Cardiac fibroblast (primary cell): ENCODE results near the gene SLC39A8.

Source experiments
- DNase-seq, 2 donors: peaks; one replicate each; pipeline versions ENCODE4 v3.0.0 to v3.0.0-alpha.2; 2010; ENCODE audit warnings: low read depth in 2 of 2
- H3K4me3 ChIP-seq, 2 donors: replicated peaks in 1 of 2; 1 replicate in 1 of 2; 2 replicates in 1 of 2; pipeline ENCODE4 v1.5.1; 2011; ENCODE audit warnings: low read depth in 2 of 2, low read length in 2 of 2, mild to moderate bottlenecking in 2 of 2, moderate library complexity in 1 of 2
- TF ChIP-seq, protein P1 (sequence below): IDR thresholded peaks from one replicate; pipeline ENCODE4 v1.5.1; 2011; ENCODE audit warnings: low read depth, mild to moderate bottlenecking, low read length, inconsistent platforms

Gene SLC39A8

DNA sequence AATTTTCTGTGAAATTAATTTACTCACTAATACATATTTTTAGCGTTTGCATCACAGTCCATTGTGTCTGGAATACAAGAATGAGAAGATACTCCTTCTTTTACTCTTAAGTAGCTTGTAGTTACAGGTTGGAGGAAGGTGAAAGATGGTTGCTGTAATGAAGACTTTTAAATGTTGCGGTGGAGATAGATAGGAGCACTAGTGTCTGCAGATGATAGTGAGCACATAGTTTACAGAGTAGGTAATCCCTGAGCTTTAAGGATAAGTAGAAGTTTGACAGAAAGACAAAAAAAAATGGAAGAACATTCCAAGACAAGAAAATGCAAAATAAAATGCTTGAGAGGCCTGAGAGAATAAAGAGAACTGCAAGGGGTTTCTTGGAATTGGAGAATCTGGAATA is 5.4 kb upstream of the SLC39A8 start:
- no peak for DNase-seq
- TF ChIP-seq, protein P1, sequence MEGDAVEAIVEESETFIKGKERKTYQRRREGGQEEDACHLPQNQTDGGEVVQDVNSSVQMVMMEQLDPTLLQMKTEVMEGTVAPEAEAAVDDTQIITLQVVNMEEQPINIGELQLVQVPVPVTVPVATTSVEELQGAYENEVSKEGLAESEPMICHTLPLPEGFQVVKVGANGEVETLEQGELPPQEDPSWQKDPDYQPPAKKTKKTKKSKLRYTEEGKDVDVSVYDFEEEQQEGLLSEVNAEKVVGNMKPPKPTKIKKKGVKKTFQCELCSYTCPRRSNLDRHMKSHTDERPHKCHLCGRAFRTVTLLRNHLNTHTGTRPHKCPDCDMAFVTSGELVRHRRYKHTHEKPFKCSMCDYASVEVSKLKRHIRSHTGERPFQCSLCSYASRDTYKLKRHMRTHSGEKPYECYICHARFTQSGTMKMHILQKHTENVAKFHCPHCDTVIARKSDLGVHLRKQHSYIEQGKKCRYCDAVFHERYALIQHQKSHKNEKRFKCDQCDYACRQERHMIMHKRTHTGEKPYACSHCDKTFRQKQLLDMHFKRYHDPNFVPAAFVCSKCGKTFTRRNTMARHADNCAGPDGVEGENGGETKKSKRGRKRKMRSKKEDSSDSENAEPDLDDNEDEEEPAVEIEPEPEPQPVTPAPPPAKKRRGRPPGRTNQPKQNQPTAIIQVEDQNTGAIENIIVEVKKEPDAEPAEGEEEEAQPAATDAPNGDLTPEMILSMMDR, result no peak
- H3K4me3 ChIP-seq, result no peak overlapping the region

DNA sequence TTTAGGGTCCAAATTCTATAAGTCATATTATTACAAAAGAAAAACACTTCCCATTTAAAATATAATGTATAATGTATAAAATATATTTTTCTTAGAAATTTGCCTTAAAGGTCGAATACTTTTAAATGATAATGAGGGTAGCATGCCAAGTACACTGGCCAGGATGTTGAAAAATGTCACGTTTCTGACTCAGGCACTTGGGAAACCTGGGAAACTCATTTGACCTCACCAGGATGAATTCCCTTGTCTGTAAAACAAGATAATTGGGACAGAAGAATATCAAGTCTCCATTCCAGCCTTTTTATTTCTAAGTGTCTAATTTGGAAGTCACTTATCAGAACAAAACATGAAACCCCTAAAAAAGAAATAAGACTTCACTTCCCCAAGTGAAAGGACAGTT is 3.4 kb upstream of the SLC39A8 start:
- no peak for DNase-seq

GRCh38 chr4:102345795-102346100 is 466 bp upstream of the SLC39A8 start:
- DNase-seq, result peak in 1 of 2 donors; percentile 6
- H3K4me3 ChIP-seq, result peak overlapping the region; percentile 69 to 72
- TF ChIP-seq, protein P1, result no peak

More for the DNA sequence above, 3.4 kb upstream of the SLC39A8 start:
- TF ChIP-seq, protein P1, result no peak
- no peak overlapping the region for H3K4me3 ChIP-seq

DNA sequence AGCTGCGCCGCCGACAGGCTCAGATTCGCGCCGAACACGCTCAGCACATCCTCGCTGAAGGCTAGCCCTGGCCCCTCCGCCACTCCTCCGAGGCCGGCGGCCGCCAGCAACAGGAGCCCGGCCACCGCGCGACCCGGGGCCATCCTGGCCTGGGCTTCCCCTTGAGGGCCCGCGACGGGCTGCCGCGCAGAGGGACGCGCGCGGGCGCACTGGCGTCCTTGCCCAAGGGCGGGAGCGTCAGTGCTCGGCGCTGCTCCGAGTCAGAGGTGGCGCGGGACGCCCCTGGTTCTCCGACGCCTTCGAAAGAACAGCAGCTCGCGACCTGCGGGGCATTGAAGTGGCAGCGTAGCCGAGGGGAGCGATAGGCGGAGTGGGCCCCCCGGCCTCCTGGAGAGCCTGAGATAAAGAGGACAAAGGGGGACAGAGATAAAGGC is 745 bp downstream of the SLC39A8 start:
- H3K4me3 ChIP-seq, result peak overlapping the region; percentile 69 to 72
- peak in 1 of 2 donors; percentile 52 for DNase-seq
- TF ChIP-seq, protein P1, result no peak

- peak in 1 of 2 donors; percentile 53 for DNase-seq
- TF ChIP-seq, protein P1, result no peak
- peak overlapping the region; percentile 69 to 72 for H3K4me3 ChIP-seq
Observed at GRCh38 chr4:102343964-102344519, 1.2 kb downstream of the SLC39A8 start.

DNA sequence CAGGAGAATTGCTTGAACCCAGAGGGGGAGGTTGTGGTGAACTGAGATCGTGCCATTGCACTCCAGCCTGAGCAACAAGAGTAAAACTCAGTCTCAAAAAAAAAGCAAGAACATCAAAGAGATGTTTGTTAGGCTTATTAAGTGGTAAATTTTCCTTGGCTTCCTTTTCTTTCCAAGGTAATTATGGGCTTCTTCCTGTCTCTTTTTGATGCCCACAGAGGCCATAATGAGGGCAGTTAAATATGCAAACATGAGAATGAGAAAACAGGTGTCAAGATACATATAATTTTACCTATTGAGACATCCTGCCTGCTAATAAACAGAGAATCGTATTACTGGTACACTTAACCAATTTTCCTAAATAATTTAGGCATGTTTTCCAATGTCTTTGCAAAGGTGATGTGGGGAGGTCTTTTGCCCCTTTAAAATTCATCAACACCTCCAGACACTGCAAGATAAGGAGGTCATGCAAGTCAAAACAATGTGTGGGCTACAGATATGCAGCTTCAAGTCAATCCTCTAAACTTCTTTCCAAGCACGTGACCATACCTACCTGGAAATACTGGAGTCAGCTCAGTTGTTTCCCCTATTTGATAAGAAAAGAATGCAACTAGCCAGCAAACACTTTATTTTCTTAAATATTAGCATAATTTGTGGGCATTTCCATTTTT is 2.7 kb downstream of the SLC39A8 start:
- no peak overlapping the region for H3K4me3 ChIP-seq

More for the DNA sequence above, 2.7 kb downstream of the SLC39A8 start:
- TF ChIP-seq, protein P1, result no peak
- DNase-seq, result no peak
